ENCODE results near the gene EFEMP1.

GRCh38 chr2:55861733-55862132 lies 61.8 kb downstream of the EFEMP1 start:
- TF ChIP-seq EP300 (IDR thresholded peaks at IDR 0.05; ENCODE audit: low read depth in 2 of 2, low read length in 2 of 2) (no peak), EP300 (CRISPR knock-in tag; IDR thresholded peaks at IDR 0.05; ENCODE audit: borderline replicate concordance) (no peak), REST (IDR thresholded peaks at IDR 0.05; ENCODE audit: borderline replicate concordance in 1 of 2, low read depth in 1 of 2, low read length in 2 of 2) (no peak), ZNF510 (CRISPR knock-in tag; IDR thresholded peaks at IDR 0.05; ENCODE audit: low read depth) (no peak), EHMT2 (IDR thresholded peaks at IDR 0.05; ENCODE audit: borderline replicate concordance, low read depth, low read length) (no peak), GABPB1 (CRISPR knock-in tag; IDR thresholded peaks at IDR 0.05) (no peak), ZNF235 (CRISPR knock-in tag; IDR thresholded peaks at IDR 0.05; ENCODE audit: borderline replicate concordance) (no peak), KAT7 (CRISPR knock-in tag; IDR thresholded peaks at IDR 0.05; ENCODE audit: borderline replicate concordance) (no peak), XRCC5 (optimal IDR thresholded peaks at IDR 0.05; ENCODE audit: low read length) (no peak), ZNF768 (CRISPR knock-in tag; IDR thresholded peaks at IDR 0.05) (no peak), ZNF597 (CRISPR knock-in tag; IDR thresholded peaks at IDR 0.05) (no peak), ZNF263 (CRISPR knock-in tag; IDR thresholded peaks at IDR 0.05) (no peak), ZNF350 (CRISPR knock-in tag; IDR thresholded peaks at IDR 0.05; ENCODE audit: borderline replicate concordance, low read depth) (no peak), PHF21A (CRISPR knock-in tag; IDR thresholded peaks at IDR 0.05) (no peak)
